K562 (cell line): ENCODE data around the gene CCDC69. TPM values are rescaled to one million over a fixed set of nuclear protein-coding genes. Genes with fewer than 3 reads are reported as not detected.

Source experiments
- CXXC5 ChIP-seq: fragments of 250-450 bp; sonication (Bioruptor Pico); IDR thresholded peaks from 2 replicates; pipeline ENCODE4 v1.8.0; 2022; ENCODE audit warnings: inconsistent platforms, mild to moderate bottlenecking, moderate library complexity
- ETS2 ChIP-seq: IDR thresholded peaks from 2 replicates; pipeline ENCODE4 v1.6.1; 2016; ENCODE audit warnings: borderline replicate concordance, missing genetic modification characterization, mild to moderate bottlenecking, moderate library complexity, missing compliant biosample characterization; ENCODE audit not compliant: poor library complexity, severe bottlenecking
- FOXJ2 ChIP-seq: fragments of 200-800 bp; sonication (Bioruptor generic); IDR thresholded peaks from 2 replicates; pipeline ENCODE4 v1.6.1; 2016; ENCODE audit warnings: missing genetic modification characterization, missing compliant biosample characterization
- ILK ChIP-seq: fragments of 450-650 bp; IDR thresholded peaks from 2 replicates; pipeline ENCODE4 v1.6.1; 2016; ENCODE audit warnings: missing genetic modification characterization, low read depth, mild to moderate bottlenecking, missing compliant biosample characterization, moderate library complexity, borderline replicate concordance
- KLF16 ChIP-seq: IDR thresholded peaks from 2 replicates; pipeline ENCODE4 v1.6.1; 2016; ENCODE audit warnings: antibody characterized with exemption
- NEUROD1 ChIP-seq: fragments of 150-350 bp; IDR thresholded peaks from 2 replicates; pipeline ENCODE4 v1.6.1; 2014; ENCODE audit warnings: borderline replicate concordance, low read length, low read depth; ENCODE audit not compliant: partially characterized antibody
- PTBP1 ChIP-seq: fragments of 200-400 bp; formaldehyde crosslinking; IDR thresholded peaks from 2 replicates; pipeline ENCODE4 v1.6.1; 2017; ENCODE audit warnings: low read depth, low read length
- RBM34 ChIP-seq: fragments of 200-400 bp; formaldehyde crosslinking; IDR thresholded peaks from 2 replicates; pipeline ENCODE4 v1.6.1; 2018; ENCODE audit warnings: low read length, borderline replicate concordance; ENCODE audit not compliant: insufficient read depth
- RBM39 ChIP-seq: fragments of 200-400 bp; formaldehyde crosslinking; optimal IDR thresholded peaks from 2 replicates; pipeline ENCODE3; 2018; ENCODE audit warnings: low read depth, low read length
- SUPT5H ChIP-seq: fragments of 450-650 bp; IDR thresholded peaks from 2 replicates; pipeline ENCODE4 v1.6.1; 2016
- TSC22D4 ChIP-seq: fragments of 450-650 bp; IDR thresholded peaks from 2 replicates; pipeline ENCODE4 v1.6.1; 2016; ENCODE audit warnings: missing genetic modification characterization, missing biosample characterization, control low read depth
- ZBTB8A ChIP-seq: fragments of 450-650 bp; IDR thresholded peaks from 2 replicates; pipeline ENCODE4 v1.6.1; 2018; ENCODE audit warnings: mild to moderate bottlenecking, moderate library complexity; ENCODE audit not compliant: partially characterized antibody
- ZNF124 ChIP-seq: sonication (generic); formaldehyde crosslinking; IDR thresholded peaks from 2 replicates; pipeline ENCODE4 v1.8.1; 2022; ENCODE audit warnings: missing genetic modification reagents
- ZNF668 ChIP-seq: fragments of 250-450 bp; sonication (Bioruptor Pico); IDR thresholded peaks from 2 replicates; pipeline ENCODE4 v1.8.0; 2022; ENCODE audit warnings: mild to moderate bottlenecking, inconsistent platforms
- ZNF699 ChIP-seq: fragments of 250-450 bp; sonication (Bioruptor Pico); IDR thresholded peaks from 2 replicates; pipeline ENCODE4 v1.8.0; 2021; ENCODE audit warnings: mild to moderate bottlenecking, moderate library complexity; ENCODE audit not compliant: insufficient replicate concordance
- ZNF77 ChIP-seq: fragments of 250-450 bp; sonication (Bioruptor Pico); IDR thresholded peaks from 2 replicates; pipeline ENCODE4 v1.5.0; 2020
- polyA plus RNA-seq, 8 experiments: library from polyadenylated mRNA; depleted of rRNA in 4 of 8; stranded (reverse) in 5 of 8; unstranded in 3 of 8; fragments of >200 nt; fragmentation: Nextera tagmentation in 2 of 8; fragmentation: Illumina TruSeq in 1 of 8; extraction: Ambion mirVana in 2 of 8; extraction: Trizol in 1 of 8; gene quantifications; 2 replicates each; pipeline versions ENCODE4 v1.2.1 to v1.2.3, GENCODE V29; 2011 to 2014; ENCODE audit warnings: inconsistent platforms in 1 of 8, missing spikeins in 1 of 8
- total RNA-seq, 7 experiments: library from RNA; depleted of rRNA in 6 of 7; stranded (reverse); fragments of >200 nt in 6 of 7; fragmentation: Illumina TruSeq in 2 of 7; extraction: Trizol in 2 of 7; gene quantifications; 2 replicates each; pipeline versions ENCODE4 v1.2.1 to v1.2.3, GENCODE V29; 2011 to 2021; ENCODE audit warnings: low replicate concordance in 1 of 7
- TF ChIP-seq, protein P1 (sequence below): sonication (generic); formaldehyde crosslinking; IDR thresholded peaks from 2 replicates; pipeline ENCODE4 v1.5.0; 2020; ENCODE audit warnings: missing genetic modification reagents
- TF ChIP-seq, protein P2 (sequence below): fragments of 450-650 bp; conservative IDR thresholded peaks from 2 replicates; pipeline ENCODE4 v1.6.1; 2016; ENCODE audit warnings: missing genetic modification characterization, low read depth, mild to moderate bottlenecking, missing compliant biosample characterization, moderate library complexity
- TF ChIP-seq, protein P3 (sequence below): fragments of 450-650 bp; IDR thresholded peaks from 2 replicates; pipeline ENCODE4 v1.6.1; 2016; ENCODE audit warnings: low read depth

Gene CCDC69
- total and polyA plus RNA-seq, 9 of the 15 experiments (the other 6 are each of a cell fraction or from before 2014, with no cell fraction given), result 0.65 to 12.2 (median 7.6) TPM

DNA sequence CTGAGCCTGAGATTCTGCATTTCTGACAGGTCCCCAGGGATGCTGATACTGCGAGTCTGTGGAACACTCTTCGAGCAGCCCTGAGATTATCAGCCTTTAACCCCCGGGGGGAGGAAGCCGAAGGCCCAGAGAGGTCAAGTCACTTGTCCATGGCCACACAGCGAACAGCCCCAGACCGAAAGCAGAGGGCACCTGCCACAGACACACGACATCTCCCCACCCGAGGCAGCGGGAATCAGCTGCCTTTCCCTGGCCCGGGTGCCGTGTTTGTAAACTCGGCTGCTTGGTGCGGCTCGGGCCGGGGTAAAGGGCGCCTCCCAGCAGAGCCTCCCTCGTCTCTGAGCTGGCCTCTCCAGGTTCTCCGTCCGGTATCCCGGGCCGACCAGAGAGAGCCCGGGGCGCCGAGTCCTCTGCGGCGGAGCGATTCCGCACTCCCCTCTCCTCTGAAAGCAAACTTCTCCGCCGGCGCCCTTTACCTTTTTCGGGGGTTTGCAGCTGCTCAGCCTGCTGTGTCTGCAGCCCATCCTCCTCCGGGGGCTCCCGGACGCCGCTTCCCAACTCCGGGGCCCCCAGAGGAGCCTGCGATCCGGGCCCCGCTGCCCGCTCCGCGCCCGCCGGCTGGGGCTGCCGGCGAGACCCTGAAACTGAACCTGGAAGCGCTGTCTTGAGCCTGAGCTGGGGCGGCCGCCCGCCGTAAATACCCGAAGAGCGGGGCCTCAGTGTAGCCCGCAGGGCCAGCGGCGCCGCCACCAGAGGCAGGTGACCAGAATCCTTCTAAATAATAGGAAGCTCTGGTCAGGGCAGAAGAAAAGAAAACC is at the start of gene CCDC69 (continued):
- TF ChIP-seq ZNF668 (CRISPR knock-in tag) (no peak), ETS2 (tag) (no peak), RBM34 (no peak), CXXC5 (peak; percentile 55; the same call in 1 of the 2 replicates), TSC22D4 (tag) (no peak), ILK (tag) (no peak), PTBP1 (peak; percentile 89), ZNF124 (CRISPR knock-in tag) (no peak), NEUROD1 (peak; percentile 15), SUPT5H (peak; percentile 44; the same call in 1 of the 2 replicates), RBM39 (no peak), ZNF77 (CRISPR knock-in tag) (no peak), ZNF699 (no peak), KLF16 (no peak), ZBTB8A (no peak), FOXJ2 (tag) (no peak)
- TF ChIP-seq, protein P1, sequence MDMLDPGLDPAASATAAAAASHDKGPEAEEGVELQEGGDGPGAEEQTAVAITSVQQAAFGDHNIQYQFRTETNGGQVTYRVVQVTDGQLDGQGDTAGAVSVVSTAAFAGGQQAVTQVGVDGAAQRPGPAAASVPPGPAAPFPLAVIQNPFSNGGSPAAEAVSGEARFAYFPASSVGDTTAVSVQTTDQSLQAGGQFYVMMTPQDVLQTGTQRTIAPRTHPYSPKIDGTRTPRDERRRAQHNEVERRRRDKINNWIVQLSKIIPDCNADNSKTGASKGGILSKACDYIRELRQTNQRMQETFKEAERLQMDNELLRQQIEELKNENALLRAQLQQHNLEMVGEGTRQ (CRISPR knock-in tag), result peak; percentile 23; the same call in 1 of the 2 replicates
- TF ChIP-seq, protein P2, sequence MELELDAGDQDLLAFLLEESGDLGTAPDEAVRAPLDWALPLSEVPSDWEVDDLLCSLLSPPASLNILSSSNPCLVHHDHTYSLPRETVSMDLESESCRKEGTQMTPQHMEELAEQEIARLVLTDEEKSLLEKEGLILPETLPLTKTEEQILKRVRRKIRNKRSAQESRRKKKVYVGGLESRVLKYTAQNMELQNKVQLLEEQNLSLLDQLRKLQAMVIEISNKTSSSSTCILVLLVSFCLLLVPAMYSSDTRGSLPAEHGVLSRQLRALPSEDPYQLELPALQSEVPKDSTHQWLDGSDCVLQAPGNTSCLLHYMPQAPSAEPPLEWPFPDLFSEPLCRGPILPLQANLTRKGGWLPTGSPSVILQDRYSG (tag), result no peak
- TF ChIP-seq, protein P3, sequence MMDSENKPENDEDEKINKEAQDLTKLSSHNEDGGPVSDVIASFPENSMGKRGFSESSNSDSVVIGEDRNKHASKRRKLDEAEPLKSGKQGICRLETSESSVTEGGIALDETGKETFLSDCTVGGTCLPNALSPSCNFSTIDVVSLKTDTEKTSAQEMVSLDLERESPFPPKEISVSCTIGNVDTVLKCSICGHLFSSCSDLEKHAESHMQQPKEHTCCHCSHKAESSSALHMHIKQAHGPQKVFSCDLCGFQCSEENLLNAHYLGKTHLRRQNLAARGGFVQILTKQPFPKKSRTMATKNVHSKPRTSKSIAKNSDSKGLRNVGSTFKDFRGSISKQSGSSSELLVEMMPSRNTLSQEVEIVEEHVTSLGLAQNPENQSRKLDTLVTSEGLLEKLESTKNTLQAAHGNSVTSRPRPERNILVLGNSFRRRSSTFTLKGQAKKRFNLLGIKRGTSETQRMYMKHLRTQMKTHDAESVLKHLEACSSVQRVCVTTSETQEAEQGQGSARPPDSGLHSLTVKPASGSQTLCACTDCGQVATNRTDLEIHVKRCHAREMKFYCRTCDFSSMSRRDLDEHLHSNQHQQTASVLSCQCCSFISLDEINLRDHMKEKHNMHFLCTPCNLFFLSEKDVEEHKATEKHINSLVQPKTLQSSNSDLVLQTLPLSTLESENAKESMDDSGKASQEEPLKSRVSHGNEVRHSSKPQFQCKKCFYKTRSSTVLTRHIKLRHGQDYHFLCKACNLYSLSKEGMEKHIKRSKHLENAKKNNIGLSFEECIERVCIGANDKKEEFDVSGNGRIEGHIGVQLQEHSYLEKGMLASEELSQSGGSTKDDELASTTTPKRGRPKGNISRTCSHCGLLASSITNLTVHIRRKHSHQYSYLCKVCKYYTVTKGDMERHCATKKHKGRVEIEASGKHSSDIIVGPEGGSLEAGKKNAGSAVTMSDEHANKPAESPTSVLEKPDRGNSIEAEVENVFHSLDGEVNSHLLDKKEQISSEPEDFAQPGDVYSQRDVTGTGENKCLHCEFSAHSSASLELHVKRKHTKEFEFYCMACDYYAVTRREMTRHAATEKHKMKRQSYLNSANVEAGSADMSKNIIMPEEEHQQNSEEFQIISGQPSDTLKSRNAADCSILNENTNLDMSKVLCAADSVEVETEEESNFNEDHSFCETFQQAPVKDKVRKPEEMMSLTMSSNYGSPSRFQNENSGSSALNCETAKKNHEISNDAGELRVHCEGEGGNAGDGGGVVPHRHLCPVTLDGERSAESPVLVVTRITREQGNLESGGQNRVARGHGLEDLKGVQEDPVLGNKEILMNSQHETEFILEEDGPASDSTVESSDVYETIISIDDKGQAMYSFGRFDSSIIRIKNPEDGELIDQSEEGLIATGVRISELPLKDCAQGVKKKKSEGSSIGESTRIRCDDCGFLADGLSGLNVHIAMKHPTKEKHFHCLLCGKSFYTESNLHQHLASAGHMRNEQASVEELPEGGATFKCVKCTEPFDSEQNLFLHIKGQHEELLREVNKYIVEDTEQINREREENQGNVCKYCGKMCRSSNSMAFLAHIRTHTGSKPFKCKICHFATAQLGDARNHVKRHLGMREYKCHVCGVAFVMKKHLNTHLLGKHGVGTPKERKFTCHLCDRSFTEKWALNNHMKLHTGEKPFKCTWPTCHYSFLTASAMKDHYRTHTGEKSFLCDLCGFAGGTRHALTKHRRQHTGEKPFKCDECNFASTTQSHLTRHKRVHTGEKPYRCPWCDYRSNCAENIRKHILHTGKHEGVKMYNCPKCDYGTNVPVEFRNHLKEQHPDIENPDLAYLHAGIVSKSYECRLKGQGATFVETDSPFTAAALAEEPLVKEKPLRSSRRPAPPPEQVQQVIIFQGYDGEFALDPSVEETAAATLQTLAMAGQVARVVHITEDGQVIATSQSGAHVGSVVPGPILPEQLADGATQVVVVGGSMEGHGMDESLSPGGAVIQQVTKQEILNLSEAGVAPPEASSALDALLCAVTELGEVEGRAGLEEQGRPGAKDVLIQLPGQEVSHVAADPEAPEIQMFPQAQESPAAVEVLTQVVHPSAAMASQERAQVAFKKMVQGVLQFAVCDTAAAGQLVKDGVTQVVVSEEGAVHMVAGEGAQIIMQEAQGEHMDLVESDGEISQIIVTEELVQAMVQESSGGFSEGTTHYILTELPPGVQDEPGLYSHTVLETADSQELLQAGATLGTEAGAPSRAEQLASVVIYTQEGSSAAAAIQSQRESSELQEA, result no peak
